GM11168 (cell line): ENCODE measurements around the gene PCDHB7.
"Not testable (repeated sequence)": the region's sequence is repeated elsewhere in the genome, so short reads cannot be mapped to it uniquely, and the experiment has no call there.

ENCODE experiments used
- in situ Hi-C: fragments of 300-500 bp; cut with MboI; formaldehyde crosslinking; loops from one replicate; pipeline ENCODE4 v1.12.0; 2022; ENCODE audit warnings: low sequenced_read_pairs; ENCODE audit not compliant: unreplicated experiment

Gene PCDHB7

DNA sequence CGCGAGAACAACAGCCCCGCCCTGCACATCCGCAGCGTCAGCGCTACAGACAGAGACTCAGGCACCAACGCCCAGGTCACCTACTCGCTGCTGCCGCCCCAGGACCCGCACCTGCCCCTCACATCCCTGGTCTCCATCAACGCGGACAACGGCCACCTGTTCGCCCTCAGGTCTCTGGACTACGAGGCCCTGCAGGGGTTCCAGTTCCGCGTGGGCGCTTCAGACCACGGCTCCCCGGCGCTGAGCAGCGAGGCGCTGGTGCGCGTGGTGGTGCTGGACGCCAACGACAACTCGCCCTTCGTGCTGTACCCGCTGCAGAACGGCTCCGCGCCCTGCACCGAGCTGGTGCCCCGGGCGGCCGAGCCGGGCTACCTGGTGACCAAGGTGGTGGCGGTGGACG, 43.1 kb downstream of the PCDHB7 start:
- in situ Hi-C loops = not testable (repeated sequence)

DNA sequence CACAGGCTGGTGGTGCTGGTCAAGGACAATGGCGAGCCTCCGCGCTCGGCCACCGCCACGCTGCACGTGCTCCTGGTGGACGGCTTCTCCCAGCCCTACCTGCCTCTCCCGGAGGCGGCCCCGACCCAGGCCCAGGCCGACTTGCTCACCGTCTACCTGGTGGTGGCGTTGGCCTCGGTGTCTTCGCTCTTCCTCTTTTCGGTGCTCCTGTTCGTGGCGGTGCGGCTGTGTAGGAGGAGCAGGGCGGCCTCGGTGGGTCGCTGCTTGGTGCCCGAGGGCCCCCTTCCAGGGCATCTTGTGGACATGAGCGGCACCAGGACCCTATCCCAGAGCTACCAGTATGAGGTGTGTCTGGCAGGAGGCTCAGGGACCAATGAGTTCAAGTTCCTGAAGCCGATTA, 43.6 kb downstream of the PCDHB7 start:
- in situ Hi-C loops = not testable (repeated sequence)

DNA sequence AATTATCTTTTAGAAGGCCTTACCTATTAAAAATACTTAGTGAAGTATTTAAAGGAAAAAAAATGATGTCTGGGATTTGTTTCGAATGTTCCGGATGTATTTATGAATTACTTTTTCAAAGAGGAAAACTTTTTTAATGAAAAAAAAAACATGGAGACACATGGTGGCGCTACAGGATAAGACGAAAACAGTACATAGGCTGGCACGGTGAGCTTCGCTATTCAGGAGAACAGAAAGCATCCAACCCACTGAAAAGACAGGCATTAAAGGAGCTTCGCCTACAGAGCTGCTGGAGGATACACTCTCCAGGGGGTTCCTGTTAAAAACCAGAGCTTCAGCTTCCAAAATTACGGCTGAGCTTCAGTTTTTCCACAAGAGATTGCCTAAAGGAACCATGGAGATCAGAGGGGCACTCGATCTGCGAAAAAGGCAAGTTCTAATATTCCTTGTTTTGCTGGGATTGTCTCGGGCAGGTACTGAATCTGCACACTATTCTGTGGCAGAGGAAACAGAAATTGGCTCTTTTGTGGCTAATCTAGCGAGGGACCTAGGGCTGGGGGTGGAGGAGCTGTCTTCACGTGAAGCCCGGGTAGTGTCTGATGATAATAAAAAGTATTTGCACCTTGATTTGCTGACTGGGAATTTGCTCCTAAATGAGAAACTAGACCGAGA, 50.8 kb downstream of the PCDHB7 start, which contains the start of gene PCDHB14:
Gene PCDHB14 (plus strand): TSS at position 232 of the 672 bp plus-strand sequence. CDS start 163 bp downstream, at position 395.
- in situ Hi-C loops = no loop called here

DNA sequence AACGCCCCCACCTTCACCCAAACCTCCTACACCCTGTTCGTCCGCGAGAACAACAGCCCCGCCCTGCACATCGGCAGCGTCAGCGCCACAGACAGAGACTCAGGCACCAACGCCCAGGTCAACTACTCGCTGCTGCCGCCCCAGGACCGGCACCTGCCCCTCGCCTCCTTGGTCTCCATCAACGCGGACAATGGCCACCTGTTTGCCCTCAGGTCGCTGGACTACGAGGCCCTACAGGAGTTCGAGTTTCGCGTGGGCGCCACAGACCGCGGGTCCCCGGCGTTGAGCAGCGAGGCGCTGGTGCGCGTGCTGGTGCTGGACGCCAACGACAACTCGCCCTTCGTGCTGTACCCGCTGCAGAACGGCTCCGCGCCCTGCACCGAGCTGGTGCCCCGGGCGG, 52.4 kb downstream of the PCDHB7 start:
- in situ Hi-C loops = not testable (repeated sequence)

DNA sequence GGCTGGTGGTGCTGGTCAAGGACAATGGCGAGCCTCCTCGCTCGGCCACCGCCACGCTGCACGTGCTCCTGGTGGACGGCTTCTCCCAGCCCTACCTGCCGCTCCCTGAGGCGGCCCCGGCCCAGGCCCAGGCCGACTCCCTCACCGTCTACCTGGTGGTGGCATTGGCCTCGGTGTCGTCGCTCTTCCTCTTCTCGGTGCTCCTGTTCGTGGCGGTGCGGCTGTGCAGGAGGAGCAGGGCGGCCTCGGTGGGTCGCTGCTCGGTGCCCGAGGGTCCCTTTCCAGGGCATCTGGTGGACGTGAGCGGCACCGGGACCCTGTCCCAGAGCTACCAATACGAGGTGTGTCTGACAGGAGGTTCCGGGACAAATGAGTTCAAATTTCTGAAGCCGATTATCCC, 53.0 kb downstream of the PCDHB7 start:
- in situ Hi-C loops = not testable (repeated sequence)
